Effector CD4-positive, alpha-beta T cell (primary cell): ENCODE data around the gene KDM2B.
A peak's percentile ranks its signal among the peaks of the same experiment; 100 is the strongest.

Experiments
- DNase-seq: peaks from one replicate; pipeline ENCODE4 v3.0.0-alpha.2; 2020

KDM2B gene

DNA sequence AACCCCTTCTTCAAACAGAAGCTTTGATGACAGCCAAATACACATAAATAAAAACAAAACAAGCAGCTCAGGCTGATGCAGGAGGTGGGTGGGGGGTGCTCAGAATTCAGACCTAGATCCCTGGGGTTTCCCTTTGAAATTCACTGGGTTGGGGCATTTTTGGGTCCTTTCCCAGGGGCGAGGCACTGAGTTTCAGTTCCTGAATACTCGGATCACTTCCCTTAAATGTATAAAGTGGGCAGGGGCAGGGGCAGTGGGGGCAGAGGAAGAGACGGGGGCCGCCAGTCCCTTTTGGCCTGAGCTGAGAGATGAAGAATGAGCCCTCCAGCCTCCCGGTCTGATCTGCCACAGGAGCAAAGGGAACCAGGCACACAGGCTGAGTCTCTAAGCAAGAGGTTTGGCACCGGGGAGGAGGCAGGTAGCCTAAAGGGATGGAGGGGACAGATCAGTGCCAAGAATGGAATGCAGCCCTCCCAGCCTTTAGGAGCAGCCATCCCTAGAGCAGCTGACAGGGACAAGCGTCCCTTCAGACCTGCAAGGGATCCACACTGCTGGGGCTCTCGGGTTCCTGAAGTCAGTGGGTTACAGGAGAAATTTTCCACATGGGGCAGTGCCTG lies 20.3 kb downstream of the KDM2B start:
- no peak for DNase-seq

DNA sequence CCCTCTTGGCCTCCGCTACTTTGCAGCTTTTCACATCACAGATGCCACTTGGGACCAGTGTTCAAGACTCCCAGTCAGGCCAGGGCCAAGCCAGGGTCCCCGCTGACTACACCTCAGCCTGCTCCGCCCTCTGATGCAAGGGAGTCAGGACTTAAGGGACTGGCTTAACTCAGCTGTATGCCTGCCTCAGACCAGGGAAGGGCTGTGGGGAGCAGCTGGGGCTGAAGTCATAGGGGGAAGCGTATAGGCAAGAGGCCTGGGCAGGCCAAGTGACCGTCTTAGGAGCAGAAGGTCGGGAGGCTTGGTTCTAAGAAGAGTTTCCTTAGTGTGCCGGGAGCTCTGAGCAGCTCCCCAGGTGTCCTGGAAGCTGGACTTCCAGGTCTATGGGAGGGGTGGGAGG lies 21.9 kb downstream of the KDM2B start:
- no peak for DNase-seq

DNA sequence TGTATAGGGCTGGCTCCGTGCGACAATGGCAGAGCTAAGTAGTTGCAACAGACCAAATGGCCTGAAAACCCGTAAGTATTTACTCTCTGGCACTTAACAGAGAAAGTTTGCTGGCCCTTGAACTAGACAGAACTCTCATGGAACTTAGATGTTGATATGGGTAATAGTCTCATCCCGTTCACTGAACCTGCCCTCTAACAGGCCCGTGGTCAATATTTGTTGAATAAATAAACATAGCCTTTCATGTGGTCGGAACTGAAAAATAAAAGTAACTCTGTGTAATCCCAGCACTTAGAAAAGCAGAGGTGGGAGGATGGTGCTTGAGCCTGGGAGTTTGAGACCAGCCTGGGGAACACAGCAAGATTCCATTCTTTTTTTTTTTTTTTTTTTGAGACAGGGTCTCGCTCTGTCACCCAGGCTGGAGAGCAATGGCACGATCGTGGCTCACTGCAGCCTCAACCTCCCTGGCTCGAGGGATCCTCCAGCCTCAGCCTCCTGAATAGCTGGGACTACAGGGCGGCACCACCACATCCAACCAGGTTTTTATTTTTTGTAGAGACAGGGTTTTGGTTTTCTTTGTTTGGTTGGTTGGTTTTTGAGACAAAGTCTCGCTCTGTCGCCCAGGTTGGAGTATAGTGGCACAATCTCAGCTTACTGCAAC lies 29.7 kb downstream of the KDM2B start:
- no peak for DNase-seq

DNA sequence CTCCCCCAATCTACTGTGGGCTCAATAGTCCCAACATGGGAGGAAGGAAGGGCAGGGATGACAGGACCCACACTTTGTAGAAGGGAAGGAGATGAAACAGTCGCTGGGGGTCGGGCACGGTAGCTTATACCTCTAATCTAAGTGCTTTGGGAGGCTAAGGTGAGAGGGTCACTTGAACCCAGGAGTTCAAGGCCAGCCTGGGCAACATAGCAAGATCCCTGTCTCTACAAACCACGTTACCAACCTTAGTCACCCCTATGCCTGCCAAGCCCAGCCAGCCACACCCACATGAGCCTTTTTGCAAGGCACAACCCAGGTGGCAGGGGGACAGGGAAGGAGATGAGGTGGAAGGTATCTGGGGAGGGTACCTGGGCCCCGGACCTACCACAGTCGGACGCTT lies 31.7 kb downstream of the KDM2B start:
- no peak for DNase-seq

DNA sequence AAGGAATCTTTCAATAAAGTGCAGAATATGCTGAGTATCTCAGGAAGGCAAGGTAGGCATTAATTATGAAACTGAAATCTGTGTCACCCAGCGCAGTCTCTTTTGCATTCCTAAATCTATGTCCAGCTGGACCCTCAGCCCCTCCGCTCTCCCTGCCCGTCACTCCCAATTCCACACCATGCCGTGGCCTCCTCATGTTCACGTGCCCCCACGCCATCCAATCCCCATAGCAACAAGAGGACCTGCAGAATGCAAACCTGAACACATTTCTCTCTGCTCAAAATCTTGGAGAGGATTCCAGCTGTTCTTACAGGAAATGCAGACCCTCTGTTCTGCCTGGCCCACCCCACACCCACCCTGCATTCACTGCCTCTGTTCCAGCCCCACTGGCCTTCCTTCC lies 35.3 kb downstream of the KDM2B start:
- DNase-seq: no peak

DNA sequence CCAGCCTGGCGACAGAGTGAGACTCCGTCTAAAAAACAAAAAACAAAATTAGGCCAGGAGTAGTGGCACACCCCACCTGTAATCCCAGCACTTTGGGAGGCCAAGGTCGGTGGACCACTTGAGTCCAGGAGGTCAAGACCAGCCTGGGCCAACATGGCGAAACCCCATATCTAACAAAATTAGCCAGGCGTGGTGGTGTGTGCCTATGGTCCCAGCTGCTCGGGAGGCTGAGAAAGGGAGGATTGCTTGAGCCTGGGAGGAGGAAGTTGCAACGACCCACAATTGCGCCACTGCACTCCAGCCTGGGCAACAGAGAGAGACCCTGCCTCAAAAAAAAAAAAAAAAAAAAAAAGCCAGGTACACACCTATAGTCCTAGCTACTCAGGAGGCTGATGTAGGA lies 37.0 kb downstream of the KDM2B start:
- DNase-seq: no peak

DNA sequence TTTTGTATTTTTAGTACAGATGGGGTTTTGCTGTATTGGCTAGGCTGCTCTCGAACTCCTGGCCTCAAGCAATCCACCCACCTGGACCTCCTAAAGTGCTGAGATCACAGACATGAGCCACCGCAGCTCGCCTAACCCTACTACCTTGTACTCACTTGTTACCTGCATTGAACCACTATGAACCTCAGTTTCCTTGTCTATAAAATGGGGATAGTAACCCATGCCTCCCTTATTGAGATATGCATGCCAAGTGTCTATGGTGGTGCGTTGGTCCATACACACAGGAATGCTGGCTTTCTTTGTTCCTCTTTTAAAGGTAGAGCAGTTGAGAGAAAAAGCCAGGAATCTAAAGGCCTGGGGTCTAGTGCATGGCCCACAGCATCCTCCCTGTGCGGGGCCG lies 40.9 kb downstream of the KDM2B start:
- no peak for DNase-seq

DNA sequence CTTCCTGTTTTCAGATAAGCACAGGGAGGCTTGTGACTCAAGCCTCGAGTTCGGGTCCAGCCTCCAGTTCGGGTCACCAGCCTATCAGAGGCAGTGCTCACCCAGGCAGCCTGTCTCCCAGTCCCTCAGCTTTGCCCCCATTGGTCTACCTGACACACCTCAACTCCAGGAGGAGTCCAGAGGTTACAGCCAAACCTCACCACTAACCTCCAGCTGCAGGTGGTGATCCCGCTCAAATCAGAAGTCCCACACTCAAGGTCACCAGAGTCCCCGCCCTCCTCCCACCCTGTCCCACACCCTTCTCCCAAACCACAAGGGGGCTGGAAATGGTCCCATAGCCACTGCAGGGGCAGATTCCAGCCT lies 42.1 kb downstream of the KDM2B start:
- DNase-seq: no peak

DNA sequence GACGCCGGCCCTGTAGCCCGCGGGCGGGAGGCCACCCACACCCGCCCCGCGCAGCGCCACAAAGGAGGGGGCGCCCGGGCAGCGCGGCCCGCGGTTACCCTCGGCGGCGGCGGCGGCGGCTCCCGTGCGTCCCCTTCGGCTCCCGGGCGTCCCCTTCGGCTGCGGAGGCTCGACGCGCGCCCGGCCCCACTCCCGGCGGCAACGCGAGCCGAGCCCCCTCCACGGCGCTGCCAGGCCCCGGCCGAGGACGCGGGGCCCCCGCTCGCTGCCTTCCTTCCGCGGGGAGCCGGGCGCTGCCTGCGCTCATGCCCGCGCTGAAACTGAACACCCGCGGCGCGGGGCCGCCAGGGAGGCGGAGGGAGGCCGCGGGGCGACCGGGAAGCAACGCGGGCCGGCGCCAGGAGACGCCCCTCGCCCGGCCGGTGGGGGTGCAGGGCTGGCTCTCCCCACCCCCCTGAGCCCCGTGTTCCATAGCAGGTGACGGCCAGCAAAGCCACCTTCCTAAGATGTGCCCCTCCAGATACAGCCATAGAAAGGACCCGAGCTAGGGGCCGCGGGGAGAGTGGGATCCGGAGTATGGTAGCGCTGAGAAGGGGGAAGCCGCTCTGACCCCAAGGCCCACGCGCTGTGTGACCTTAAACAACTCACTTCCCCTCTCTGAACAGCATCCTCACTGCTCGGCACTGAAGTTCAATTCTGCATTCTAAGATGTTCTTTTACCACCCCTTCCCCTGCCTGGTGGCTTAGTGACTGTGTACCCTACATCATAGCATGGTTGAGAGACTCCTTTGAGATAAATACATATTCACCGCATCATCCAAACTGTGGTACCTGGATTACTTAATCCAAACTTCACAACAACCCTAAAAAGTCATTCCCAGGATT lies 42.8 kb downstream of the KDM2B start:
- DNase-seq: peak; percentile 20

DNA sequence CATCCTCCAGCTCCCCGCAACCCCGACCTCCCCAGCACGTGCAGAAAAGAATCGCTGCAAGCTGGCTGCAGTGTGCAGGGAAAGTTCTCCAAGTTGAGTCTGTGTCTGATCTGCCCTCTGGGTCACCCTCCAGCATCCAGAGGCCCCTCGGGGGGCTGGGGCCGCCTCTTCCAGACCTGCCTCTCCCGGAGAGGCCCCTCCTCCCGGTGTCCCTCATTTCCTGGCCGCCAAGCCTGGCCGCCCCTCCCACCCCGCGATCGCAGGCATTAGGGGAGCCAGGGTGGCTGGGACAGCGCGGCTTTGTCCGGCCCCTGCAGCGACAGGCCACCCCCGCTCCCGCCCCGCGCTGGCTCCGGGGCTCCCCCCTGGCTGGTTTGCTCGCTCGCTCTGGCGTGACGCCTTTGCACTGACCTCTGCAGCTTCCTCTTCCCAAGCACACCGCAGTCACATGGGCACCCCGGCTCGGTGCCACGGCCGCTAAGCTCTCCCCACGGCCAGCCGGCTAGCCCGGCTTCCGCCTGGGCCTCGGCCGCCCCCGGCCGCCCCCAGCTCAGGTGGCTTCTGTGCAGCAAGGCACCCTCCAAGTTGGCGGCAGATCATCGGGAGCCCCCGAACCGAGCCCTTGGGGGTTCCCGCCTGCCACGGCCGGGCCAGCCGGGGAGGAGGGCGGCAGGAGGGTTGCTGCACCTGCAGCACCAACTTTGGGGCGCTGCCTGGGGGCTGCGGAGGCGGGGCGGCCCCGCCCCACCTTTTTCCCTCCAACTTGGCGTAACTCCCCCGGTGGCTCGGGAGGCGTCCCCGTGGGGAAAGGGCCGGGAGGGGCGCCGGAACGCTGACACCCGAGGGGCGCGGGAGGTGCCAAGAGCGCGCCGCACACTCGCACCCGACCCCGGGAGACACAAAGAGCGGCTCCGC lies 43.7 kb downstream of the KDM2B start:
- peak; percentile 40 for DNase-seq

DNA sequence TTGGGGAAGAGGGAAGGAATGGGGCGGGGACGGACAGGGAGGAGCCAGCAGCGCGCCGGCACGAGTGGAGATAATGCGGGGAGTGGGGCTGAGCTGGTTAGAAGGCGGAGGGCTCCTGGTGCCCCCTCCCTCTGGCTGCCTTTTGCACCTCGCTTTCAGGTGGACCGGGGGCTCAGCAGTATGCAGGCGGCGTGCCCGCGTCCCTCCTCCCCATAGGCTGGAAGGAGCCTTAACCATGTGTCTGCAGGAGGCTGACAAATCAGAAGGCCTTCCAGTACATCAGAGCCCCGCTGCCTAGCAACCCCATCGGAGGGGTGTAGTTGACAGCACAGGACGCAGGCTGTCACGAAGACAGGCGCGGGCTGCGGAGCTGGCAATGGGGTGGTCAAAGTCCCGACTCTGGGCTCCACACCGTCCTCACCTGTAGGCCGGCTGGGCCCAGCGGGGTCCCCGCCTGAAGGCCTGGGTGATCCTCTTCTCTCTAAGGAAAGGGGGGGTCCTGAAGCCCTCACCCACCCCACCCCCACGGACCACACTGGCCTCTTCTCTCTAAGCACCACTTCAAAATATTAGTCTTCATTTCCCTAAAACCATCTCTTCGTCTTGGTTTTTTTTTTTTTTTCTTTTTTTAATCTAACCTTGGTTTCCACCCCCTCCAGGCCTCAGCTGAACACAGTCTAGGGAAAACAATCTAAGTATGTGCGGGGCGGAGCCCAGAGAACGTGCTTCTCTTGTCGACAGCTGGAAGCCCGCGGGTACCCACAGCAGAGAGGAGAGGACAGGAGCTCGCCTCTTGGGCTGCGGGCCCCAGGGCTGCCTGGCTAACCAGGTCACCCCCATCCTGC lies 44.5 kb downstream of the KDM2B start:
- peak; percentile 62 for DNase-seq

DNA sequence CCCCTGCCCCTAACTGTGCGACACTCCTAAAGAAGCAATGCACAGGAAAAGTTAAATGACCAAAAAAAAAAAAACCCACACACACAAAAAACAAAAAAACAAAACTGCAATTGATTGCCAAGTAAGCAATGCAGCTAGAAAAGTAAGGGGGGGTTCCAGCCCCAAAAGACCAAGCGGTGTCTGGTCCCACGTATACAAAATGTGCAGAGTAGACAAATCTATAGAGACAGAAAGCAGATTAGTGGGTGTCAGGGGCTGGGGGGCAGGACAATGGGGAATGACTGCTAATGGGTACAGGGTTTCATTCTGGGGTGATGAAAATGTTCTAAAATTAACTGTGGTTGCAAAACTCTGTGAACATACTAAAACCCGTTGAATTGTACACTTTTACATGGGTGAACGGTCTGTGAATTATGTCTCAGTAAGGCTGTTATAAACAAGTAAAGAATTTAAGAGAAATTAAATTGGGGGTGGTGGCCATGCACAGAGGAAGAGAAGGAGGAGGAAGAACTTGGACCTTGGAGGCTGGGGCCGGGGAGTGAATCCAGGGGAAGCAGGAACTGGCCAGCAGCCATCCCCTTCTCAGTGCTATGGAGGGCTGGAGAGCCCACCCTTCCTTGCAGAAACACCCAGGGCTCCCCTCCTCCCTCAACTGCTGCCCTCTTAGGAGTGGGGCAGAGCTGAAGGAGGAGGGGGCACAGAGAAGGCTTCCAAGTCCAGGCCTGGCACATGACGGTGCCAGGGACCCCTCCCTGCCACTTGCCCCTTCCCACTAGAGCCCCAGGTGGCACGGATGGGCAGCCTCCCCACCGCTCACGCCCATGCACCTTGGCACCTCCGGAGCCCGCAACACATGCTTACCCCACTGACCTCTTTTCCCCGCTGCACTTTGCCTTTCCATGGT lies 45.4 kb downstream of the KDM2B start:
- no peak for DNase-seq

DNA sequence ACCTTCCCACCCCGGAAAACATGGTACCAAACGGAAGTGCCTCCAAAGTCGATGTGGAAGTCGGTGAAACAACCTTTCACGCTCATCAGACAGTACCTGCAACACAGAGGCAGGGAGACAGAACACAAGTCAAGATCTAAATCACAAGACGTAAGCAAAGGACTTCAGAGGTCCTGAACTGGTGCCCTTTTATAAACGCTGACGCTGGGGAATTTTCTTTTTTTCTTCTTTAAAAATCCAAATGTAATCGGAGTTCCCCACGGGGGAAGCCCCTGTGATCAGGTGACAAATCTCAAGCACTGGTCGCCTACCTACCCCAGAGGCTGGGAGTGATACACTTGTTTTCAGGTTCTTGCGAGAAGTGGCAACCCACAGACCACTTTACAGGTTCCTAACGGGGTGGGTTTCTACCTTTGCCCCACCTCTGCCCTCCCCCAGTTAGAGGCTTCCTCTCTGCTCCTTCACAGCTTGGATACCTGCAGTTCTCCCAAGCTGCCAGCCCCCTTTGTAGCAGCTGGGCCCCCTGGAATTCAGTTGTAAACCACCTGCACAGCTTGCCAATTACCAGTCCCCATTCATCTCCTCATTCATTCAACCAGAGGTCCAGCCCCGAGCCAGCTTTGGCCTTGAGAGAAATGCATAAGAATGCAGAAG lies 46.2 kb downstream of the KDM2B start:
- peak; percentile 75 for DNase-seq

DNA sequence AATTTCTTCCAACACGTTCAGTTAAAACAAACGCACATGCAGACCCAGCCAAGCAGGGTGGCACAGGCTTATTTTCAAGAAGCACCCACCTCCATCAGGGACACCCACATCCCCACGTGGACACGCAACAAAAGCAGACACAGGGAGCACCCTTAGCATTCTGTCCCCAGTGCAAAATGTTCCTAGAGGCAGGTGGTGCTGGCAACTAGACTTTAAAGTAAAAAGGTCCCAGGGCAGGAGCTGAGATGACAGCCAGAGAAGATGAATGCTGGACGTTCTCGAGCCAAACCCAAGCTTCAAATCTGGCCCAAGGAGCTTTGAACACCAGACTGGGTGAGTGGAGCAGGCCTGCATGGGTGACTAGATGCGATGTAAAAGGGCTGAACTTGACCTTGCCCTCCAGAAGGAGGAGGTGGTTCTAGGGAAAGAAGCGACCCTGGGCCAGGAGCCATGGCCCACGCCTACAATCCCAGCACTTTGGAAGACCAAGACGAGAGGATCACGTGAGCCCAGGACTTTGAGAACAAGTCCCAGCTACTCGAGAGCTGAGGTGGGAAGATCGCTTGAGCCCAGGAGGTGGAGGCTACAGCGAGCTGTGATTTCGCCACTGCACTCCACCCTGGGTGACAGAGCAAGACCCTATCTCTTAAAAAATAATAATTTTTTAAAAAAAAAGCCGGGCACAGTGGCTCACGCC lies 47.3 kb downstream of the KDM2B start:
- no peak for DNase-seq

DNA sequence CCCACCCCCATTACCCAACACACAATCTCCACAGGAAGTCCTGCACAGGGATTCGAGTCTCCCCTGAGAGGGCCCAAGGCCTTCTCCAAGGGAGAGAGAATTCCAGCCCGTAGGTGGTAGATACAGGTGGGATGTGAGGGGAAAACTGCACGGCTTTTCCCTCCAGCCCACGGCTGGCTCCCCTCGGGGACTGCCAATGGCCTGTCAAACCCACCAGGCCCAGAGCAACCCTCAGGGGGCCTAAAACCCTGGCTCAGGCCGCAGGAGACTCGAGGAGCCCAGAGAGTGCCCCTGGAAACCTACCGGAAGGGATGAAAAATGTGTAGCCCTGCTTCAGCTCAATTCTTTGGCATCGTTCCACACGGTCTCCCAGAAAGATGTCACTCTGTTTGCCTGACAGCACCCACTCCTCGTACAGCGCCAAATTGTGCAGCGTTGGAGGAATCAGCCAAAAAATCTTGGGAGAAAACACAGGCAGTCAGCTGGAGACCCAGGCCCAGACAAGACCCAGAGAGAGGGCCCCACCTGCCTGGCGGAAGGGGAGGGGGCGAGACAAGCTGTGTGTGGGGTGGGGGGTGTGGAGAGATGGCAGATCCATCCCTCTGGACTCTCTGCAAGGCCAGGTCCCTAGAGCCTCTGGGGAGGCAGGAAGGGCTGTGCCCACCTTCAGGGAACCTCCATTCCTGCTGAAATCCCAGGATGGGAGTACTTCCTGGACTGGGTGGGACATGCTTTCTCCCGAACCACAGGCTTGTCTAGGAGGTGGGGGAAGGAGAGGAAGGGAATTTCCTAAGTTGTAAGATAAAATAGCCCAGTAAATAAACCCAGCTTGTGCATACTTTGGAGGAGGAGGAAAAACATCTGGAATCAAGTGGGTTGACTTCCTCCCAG lies 48.1 kb downstream of the KDM2B start:
- no peak for DNase-seq

DNA sequence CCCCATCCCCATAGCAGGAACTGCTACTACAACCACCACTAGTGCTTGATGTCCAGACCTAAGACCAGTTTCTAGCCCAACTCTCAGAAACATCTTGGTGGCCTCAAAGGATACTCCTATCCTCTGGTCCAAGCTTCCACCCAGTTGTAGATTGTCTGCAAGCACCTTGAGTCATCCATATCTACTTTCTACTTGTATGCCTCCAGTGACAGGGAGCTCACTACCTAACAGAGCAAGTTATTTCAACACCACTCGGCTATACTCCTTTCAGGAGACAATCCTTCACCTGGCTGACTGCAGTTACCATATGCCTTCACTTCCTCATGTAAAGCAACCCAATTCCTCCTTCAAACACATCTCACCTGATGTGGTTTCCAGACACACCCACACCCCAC lies 49.5 kb downstream of the KDM2B start:
- no peak for DNase-seq

DNA sequence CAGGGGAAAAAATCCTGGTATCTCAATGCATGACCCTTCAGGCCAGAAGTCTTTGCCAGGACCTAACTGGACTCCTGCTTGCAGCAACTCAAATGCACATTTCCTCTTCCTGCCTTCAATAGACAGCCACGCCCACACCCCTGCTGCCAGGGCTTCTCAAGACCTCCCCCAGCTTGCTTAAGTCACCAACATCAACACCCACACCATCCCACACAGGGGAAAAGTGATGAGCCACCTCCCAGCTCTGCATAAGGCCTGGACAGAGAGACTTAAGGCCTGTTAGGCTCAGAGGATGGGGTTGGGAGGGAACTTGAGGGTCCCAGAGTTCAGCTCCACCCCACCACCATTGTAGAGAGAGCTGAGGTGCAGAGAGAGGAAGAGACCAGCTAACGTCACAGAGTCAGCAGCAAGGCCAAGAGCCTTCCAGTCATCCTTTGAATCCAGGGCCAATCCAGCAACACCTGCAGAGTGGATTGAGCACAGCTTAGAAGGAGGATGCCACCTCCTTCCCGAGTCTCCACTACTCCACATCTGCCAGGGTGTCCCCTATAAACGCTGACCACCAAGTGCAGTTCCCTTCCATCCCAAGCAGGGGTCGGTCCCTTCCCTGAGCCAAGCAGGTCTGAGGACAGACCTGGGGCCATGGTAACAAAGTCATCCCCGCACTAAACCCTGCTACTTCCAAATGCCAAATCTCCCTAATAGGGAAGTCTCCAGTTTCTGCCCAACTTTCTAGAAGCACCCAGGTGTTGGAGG lies 50.0 kb downstream of the KDM2B start:
- peak; percentile 63 for DNase-seq

DNA sequence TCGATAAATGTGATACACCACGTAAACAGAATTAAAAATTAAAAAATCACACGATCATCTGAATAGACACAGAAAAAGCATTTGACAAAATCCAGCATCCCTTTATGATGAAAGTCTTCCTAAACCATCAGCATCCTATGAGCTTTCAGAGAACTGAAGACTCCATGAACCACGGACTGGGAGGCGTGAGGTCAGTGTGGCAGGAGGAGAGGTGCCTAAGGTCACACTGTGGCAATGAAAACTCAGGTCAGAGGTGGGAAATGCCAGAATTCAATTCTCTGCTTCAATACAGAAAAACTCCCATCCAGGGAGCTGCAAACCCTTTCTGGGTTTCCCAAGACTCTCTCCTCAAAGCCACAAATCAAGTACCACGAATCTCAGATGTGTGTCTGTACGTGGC lies 51.6 kb downstream of the KDM2B start:
- no peak for DNase-seq
